Measurements from ENCODE around the gene CUL3. TPM values are rescaled to one million over a fixed set of nuclear protein-coding genes. Genes with fewer than 3 reads are reported as not detected.

Gene CUL3
- total RNA-seq, 1 experiment from 2014 or later = 104 TPM

- H3K27ac ChIP-seq (ENCODE audit: low read length) = no peak overlapping the region
- ChIA-PET POLR2A (no interaction called here), CTCF (no interaction called here)
- BruUV-seq (replicated peaks) = no TSS peak
- H3K27me3 ChIP-seq (ENCODE audit: control insufficient read depth, insufficient read depth, low read length) = no peaks in the 10 kb centered on the region
- no peaks in the 10 kb centered on the region; the same call in 1 of the 2 replicates for H3K4me1 ChIP-seq (ENCODE audit: control insufficient read depth, insufficient read depth, low read length)
- DNase-seq (ENCODE audit: low read depth, low spot score) = no peak
- in situ Hi-C loops (cut with HindIII; ENCODE audit: low pct_unique_long_range_greater_than_20kb, low sequenced_read_pairs) (no loop called here), intact Hi-C loops (cut with micrococcal nuclease; ENCODE audit: unreplicated experiment) (no loop called here)
- no peak for TF ChIP-seq TCF7L2 (IDR thresholded peaks at IDR 0.05; ENCODE audit: low read depth, low read length)
- no peak for TF ChIP-seq REST (IDR thresholded peaks at IDR 0.05; ENCODE audit: insufficient read depth in 1 of 2, low read depth in 2 of 2, low read length in 1 of 2)
- no peak for TF ChIP-seq SIN3A (IDR thresholded peaks at IDR 0.05; ENCODE audit: borderline replicate concordance, insufficient read depth, low read depth, low read length)
- no peak for TF ChIP-seq CTCF (IDR thresholded peaks at IDR 0.05)
- no peak for TF ChIP-seq POLR2AphosphoS5 (IDR thresholded peaks at IDR 0.05; ENCODE audit: low read depth, low read length)
- H3K4me3 ChIP-seq (ENCODE audit: low read depth in 2 of 2, low read length in 2 of 2) = no peak overlapping the region
- ATAC-seq = no peak
- H3K36me3 ChIP-seq (ENCODE audit: control insufficient read depth, insufficient read depth, low read length) = peaks cover under 1% of the 10 kb centered on the region; the same call in 1 of the 2 replicates
- no peaks in the 10 kb centered on the region for H3K9me3 ChIP-seq (ENCODE audit: control insufficient read depth, insufficient read depth, low read depth, low read length)
These were observed 33.5 kb downstream of the CUL3 start for GRCh38 chr2:224551693-224552092.

- intact Hi-C loops (cut with micrococcal nuclease; ENCODE audit: unreplicated experiment) = no loop called here
- ChIA-PET CTCF (no interaction called here), POLR2A (no interaction called here)
- BruUV-seq (replicated peaks) = no TSS peak
- no peaks in the 10 kb centered on the region for H3K9me3 ChIP-seq (ENCODE audit: control insufficient read depth, insufficient read depth, low read depth, low read length)
- ATAC-seq (no peak), DNase-seq (ENCODE audit: low read depth, low spot score) (no peak)
- H3K27ac ChIP-seq (ENCODE audit: low read length) = no peak overlapping the region
- in situ Hi-C loops (cut with HindIII; ENCODE audit: low pct_unique_long_range_greater_than_20kb, low sequenced_read_pairs) = no loop called here
- H3K4me3 ChIP-seq (ENCODE audit: low read depth in 2 of 2, low read length in 2 of 2) = no peak overlapping the region
- TF ChIP-seq POLR2AphosphoS5 (IDR thresholded peaks at IDR 0.05; ENCODE audit: low read depth, low read length) (no peak), CTCF (IDR thresholded peaks at IDR 0.05) (no peak), SIN3A (IDR thresholded peaks at IDR 0.05; ENCODE audit: borderline replicate concordance, insufficient read depth, low read depth, low read length) (no peak), REST (IDR thresholded peaks at IDR 0.05; ENCODE audit: insufficient read depth in 1 of 2, low read depth in 2 of 2, low read length in 1 of 2) (no peak), TCF7L2 (IDR thresholded peaks at IDR 0.05; ENCODE audit: low read depth, low read length) (no peak)
- H3K4me1 ChIP-seq (ENCODE audit: control insufficient read depth, insufficient read depth, low read length) = no peaks in the 10 kb centered on the region
- H3K27me3 ChIP-seq (ENCODE audit: control insufficient read depth, insufficient read depth, low read length) = no peaks in the 10 kb centered on the region
- no peaks in the 10 kb centered on the region; the same call in 1 of the 2 replicates for H3K36me3 ChIP-seq (ENCODE audit: control insufficient read depth, insufficient read depth, low read length)
These were observed 38.2 kb downstream of the CUL3 start for GRCh38 chr2:224546926-224547325.
